Stimulated activated CD8-positive, alpha-beta memory T cell treated with anti-CD3 and anti-CD28 coated beads, Interleukin-15, amount 100 ng/mL, for 4 hours (primary cell): ENCODE measurements around the gene CHST11.

Experiments used
- DNase-seq, 2 donors: peaks; one replicate each; pipeline ENCODE4 v3.0.0-alpha.2; 2020; ENCODE audit warnings: low read depth in 2 of 2

CHST11 gene

GRCh38 chr12:104761091-104761490, 304.3 kb downstream of the CHST11 start:
- no peak for DNase-seq

DNA sequence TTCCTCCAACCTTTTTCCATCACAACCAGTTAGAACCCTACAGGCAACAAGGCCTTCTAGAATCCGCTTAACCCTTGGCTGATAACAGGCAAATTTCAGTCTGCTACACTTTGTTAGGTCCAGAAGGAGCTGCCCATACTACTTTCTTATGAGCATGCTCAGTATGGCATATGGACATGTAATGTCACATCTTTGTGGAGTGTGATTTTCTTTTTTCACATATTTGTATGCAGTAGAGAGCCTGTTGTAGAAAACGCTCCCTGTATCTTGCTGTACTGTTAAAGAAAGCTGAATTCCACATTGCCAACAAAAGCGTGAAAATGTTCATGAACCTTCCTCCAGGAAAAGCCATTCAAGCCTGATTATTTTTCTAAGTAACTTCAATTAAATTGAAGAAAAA, 304.9 kb downstream of the CHST11 start:
- no peak for DNase-seq

GRCh38 chr12:104763168-104763805, 306.5 kb downstream of the CHST11 start:
- no peak for DNase-seq

- no peak for DNase-seq
Observed at GRCh38 chr12:104764225-104765091, 307.7 kb downstream of the CHST11 start.

DNA sequence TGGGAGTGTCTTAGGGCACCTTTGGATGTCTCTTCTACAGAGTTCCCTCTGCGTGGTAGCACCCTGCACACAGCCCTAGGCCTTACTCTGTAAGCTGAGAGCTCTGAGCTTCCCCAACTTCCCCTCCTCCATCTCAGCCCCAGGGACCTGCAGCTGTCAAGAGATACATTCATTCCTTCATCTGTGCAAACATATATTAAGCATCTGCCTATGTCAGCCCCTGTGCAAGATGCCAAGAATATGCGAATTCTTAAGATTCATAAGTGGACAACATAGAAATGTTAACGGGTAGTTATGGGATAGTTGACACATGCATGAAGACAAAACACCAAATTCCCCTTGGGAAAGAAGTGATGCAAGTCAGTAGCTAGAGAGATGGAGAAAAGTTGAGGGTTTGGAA, 310.5 kb downstream of the CHST11 start:
- no peak for DNase-seq

GRCh38 chr12:104768033-104768432, 311.3 kb downstream of the CHST11 start:
- DNase-seq: no peak

DNA sequence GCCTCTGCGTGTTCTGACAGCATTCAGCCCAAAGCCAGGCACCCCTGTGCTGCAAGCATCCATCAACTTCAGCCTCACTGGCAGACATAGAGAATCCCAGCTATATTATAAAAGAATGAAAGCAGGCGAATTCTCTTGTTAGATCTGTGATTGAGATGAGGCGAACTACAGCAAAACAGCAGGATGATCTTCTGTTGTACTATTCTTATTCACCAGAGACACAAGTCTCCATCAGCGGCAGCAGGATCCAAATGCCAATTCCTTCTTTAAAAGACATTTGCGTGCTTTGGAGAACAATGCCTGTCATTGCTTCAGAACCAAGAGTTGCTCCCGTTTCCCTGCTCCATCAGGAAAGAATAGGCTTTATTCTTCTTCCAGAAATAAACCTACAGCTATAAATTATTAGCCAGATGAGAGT, 312.4 kb downstream of the CHST11 start:
- DNase-seq: no peak

- no peak for DNase-seq
Observed at GRCh38 chr12:104772336-104772735, 315.6 kb downstream of the CHST11 start.

GRCh38 chr12:104775731-104776231, 319.0 kb downstream of the CHST11 start:
- no peak for DNase-seq

GRCh38 chr12:104779134-104779533, 322.4 kb downstream of the CHST11 start:
- no peak for DNase-seq

GRCh38 chr12:104782296-104782695, 325.5 kb downstream of the CHST11 start:
- DNase-seq: no peak

GRCh38 chr12:104784592-104784991, 327.8 kb downstream of the CHST11 start:
- DNase-seq: no peak

DNA sequence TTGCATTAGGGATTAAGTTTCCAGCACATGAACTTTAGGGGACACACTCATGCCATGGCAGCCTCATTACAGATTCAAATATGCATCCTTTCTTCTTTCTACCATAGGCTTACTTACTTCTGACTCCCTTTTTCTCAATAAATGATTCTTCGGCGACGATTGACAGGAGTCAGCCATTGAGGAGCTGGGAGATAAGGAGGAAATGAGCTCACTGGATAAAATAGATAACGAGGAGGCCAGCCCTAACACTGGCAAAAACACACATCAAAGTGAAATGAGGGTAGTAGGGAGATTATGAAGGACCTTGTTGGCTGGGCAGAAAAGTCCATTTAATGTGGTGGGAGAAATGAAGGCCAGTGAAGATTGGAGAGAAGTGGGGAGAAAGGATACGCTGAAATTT, 329.1 kb downstream of the CHST11 start:
- no peak for DNase-seq

DNA sequence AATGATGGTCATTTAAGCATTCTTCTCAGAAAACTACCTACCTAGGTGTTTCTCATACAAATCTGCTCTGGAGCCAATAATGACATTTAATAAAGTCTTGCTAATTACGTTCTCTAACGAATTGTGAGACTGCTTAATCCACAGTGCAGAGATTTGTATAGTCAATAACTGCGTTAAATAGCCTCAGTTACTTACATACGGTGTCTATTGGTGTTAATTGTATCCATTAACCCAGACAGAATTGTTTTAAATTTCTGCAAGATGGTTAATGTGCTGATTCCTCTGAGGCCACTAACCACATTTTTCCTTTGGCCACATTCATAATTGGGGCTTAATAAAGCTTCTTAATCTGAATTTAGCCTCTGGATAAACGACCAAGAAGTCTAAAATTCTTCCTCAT, 329.6 kb downstream of the CHST11 start:
- DNase-seq: no peak

- no peak for DNase-seq
Observed at GRCh38 chr12:104788840-104789271, 332.1 kb downstream of the CHST11 start.

GRCh38 chr12:104790296-104791125, 333.8 kb downstream of the CHST11 start:
- DNase-seq: no peak

- no peak for DNase-seq
Observed at GRCh38 chr12:104792570-104792969, 335.8 kb downstream of the CHST11 start.

DNA sequence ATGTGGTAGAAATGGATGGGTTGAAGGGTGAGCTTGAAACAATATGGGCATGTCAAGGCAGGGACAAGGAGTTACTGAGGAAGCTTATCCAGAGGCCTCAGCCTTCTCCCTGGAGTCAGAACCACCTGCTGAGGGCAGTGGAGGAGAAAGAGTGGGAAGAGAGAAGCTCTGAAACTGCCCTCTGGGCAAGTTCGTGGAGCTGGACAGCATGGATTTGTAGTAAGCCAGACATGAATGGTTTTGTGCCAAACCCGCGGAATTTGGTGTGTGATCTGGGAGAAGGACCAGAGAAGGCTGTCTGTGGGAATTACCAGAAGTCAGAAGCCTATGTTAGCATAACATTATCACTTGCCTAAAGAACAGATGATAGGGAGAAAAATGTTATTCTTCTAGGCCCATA, 336.5 kb downstream of the CHST11 start:
- no peak for DNase-seq

- DNase-seq: no peak
Observed at GRCh38 chr12:104793968-104794367, 337.2 kb downstream of the CHST11 start.

DNA sequence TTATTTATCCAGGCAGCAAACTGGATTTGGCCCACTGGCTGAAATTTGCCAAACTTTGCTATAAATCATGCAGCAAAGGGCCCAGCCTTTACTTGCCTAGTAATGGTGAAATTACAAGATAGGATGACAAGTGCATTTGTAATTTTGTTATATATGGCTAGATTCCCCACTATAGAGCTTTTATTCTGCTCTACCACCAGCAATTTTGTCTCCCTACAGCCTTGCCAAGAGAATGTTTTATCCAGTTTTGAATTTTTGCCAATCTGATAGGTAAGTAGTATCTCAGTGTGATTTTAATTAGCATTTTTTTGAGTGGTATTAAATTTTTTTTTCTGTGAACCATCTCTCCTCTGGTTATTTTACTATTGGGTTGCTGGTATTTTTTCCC, 339.7 kb downstream of the CHST11 start:
- DNase-seq: no peak

DNA sequence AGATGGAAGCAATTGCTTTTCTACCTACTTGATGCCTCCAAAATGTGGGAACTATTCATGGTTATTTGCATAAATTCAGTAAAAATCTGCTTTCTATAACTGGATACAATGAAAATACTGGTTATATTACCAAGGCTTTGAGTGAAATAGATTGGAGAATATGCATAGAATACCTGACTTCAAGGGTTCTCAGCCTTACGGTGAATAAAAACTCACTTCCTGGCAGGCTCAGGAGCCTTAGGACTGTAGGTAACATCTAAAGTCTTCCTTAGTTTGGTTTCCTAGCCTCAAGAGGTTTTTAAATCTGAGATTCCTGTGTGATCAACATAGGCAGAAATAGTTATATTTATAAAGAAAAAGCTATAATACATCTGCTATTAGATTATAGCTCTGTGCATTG, 342.7 kb downstream of the CHST11 start:
- DNase-seq: no peak

DNA sequence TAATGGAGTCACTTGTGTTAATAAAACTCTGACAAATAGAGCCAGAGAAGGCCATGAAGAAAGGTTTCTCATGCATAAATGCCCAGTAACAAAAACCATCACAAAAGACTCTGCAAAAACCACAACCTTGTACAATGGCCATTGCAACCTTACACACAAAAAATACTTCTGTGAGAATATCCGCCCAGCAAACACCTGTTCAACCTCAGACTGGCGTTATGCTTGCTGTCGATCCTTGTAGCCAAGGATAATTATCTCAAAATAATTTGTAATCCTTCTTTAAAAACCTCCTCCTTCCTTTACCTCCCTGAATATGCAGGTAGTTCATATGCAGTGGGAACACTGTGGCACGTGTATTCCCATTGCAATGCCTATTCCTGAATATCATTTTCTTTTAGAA, 344.3 kb downstream of the CHST11 start:
- DNase-seq: no peak
